ENCODE measurements around the gene PARD3.

PARD3 gene

DNA sequence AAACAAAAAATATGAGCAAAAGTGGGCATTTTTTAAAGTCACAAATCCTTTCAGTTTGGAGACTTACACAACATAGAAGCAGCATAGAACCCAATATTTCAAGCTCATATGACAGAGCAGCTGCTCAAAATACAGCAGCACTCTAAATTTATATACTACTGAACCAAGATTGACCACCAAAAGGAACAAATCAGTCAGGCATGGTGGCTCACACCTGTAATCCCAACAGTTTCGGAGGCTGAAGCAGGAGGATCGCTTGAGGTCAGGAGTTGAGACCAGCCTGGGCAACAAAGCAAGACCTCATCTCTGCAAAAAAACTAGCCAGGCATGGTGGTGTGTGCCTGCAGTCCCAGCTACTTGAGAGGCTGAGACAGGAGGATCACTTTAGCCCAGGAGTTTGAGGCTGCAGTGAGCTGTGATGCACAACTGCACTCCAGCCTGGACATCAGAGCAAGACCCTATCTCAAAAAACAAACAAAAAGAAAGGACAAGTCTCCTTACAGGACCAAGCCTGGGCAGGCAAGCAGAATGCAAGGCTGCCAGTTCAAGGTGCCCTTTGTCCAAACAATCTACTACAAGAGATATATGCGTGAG lies 40.0 kb downstream of the PARD3 start:
- Histone ChIP-seq H3K27ac (ENCODE audit: low read depth, low read length) (no peak overlapping the region), H3K4me2 (ENCODE audit: low read depth, low read length, poor library complexity, severe bottlenecking) (no peak overlapping the region), H3K36me3 (ENCODE audit: low read length) (no peaks in the 10 kb centered on the region), H4K20me1 (ENCODE audit: low read depth, low read length) (no peaks in the 10 kb centered on the region), H3F3A (ENCODE audit: insufficient read depth) (no peaks in the 10 kb centered on the region), H3K4me3 (ENCODE audit: insufficient read depth, low read length, poor library complexity, severe bottlenecking) (no peak overlapping the region), H3K9me2 (replicated peaks; ENCODE audit: insufficient read depth, low read length) (no peaks in the 10 kb centered on the region), H3K9me3 (ENCODE audit: insufficient read depth, low read length) (no peaks in the 10 kb centered on the region), H3K9ac (ENCODE audit: low read length) (no peak overlapping the region), H3K79me2 (ENCODE audit: insufficient read depth, low read length) (no peaks in the 10 kb centered on the region), H3K27me3 (ENCODE audit: low read length) (no peaks in the 10 kb centered on the region), H2AFZ (ENCODE audit: low read depth, low read length, severe bottlenecking) (no peak overlapping the region)
- no peak for TF ChIP-seq CTCF (IDR thresholded peaks at IDR 0.05; ENCODE audit: insufficient read depth, low read length, poor library complexity, severe bottlenecking)
- TF ChIP-seq EZH2phosphoT487 (conservative IDR thresholded peaks at IDR 0.05; ENCODE audit: low read length): no peak

GRCh38 chr10:34773636-34774630 lies 41.2 kb downstream of the PARD3 start:
- H4K20me1 ChIP-seq (ENCODE audit: low read depth, low read length): no peaks in the 10 kb centered on the region
- no peaks in the 10 kb centered on the region for H3K36me3 ChIP-seq (ENCODE audit: low read length)
- H2AFZ ChIP-seq (ENCODE audit: low read depth, low read length, severe bottlenecking): no peak overlapping the region
- H3K4me2 ChIP-seq (ENCODE audit: low read depth, low read length, poor library complexity, severe bottlenecking): no peak overlapping the region
- no peak overlapping the region for H3K4me3 ChIP-seq (ENCODE audit: insufficient read depth, low read length, poor library complexity, severe bottlenecking)
- TF ChIP-seq CTCF (IDR thresholded peaks at IDR 0.05; ENCODE audit: insufficient read depth, low read length, poor library complexity, severe bottlenecking) (no peak), EZH2phosphoT487 (conservative IDR thresholded peaks at IDR 0.05; ENCODE audit: low read length) (no peak)
- H3K9me3 ChIP-seq (ENCODE audit: insufficient read depth, low read length): no peaks in the 10 kb centered on the region
- no peaks in the 10 kb centered on the region for H3K27me3 ChIP-seq (ENCODE audit: low read length)
- no peak overlapping the region for H3K9ac ChIP-seq (ENCODE audit: low read length)
- no peaks in the 10 kb centered on the region for H3K79me2 ChIP-seq (ENCODE audit: insufficient read depth, low read length)
- no peaks in the 10 kb centered on the region for H3K9me2 ChIP-seq (replicated peaks; ENCODE audit: insufficient read depth, low read length)
- H3F3A ChIP-seq (ENCODE audit: insufficient read depth): no peaks in the 10 kb centered on the region
- H3K27ac ChIP-seq (ENCODE audit: low read depth, low read length): no peak overlapping the region

DNA sequence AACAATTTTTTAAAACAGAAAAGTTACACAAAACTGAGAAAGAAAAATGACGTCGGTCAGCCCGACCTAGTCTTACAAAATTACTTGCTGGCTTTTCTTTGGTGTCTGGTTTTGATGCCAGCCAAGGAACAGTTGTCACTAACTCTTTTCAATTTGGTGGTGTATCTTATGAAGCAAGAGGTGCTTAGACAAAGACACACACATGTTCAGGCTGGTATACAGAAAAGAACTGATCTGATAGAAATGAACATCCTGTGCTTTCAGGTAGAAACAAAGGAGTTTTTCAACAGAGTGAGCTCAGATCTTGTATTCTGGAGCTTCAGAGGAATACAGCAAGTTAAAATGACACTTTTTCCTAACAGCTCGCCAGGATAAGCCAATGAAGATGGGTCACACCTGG lies 43.6 kb downstream of the PARD3 start:
- H3K9ac ChIP-seq (ENCODE audit: low read length): no peak overlapping the region
- no peaks in the 10 kb centered on the region for H3K9me3 ChIP-seq (ENCODE audit: insufficient read depth, low read length)
- no peaks in the 10 kb centered on the region for H3K27me3 ChIP-seq (ENCODE audit: low read length)
- H3F3A ChIP-seq (ENCODE audit: insufficient read depth): no peaks in the 10 kb centered on the region
- no peaks in the 10 kb centered on the region for H3K36me3 ChIP-seq (ENCODE audit: low read length)
- no peak overlapping the region for H2AFZ ChIP-seq (ENCODE audit: low read depth, low read length, severe bottlenecking)
- H3K4me2 ChIP-seq (ENCODE audit: low read depth, low read length, poor library complexity, severe bottlenecking): no peak overlapping the region
- no peak overlapping the region for H3K4me3 ChIP-seq (ENCODE audit: insufficient read depth, low read length, poor library complexity, severe bottlenecking)
- no peaks in the 10 kb centered on the region for H4K20me1 ChIP-seq (ENCODE audit: low read depth, low read length)
- no peak overlapping the region for H3K27ac ChIP-seq (ENCODE audit: low read depth, low read length)
- no peak for TF ChIP-seq CTCF (IDR thresholded peaks at IDR 0.05; ENCODE audit: insufficient read depth, low read length, poor library complexity, severe bottlenecking)
- TF ChIP-seq EZH2phosphoT487 (conservative IDR thresholded peaks at IDR 0.05; ENCODE audit: low read length): no peak
- no peaks in the 10 kb centered on the region for H3K79me2 ChIP-seq (ENCODE audit: insufficient read depth, low read length)
- no peaks in the 10 kb centered on the region for H3K9me2 ChIP-seq (replicated peaks; ENCODE audit: insufficient read depth, low read length)
